Activated CD4-positive, CD25-positive, alpha-beta regulatory T cell treated with anti-CD3 and anti-CD28 coated beads, Interleukin-2, amount 50 U/mL, for 24 hours (primary cell): Measurements from ENCODE around the gene AURKB.
"Not testable (repeated sequence)": the region's sequence is repeated elsewhere in the genome, so short reads cannot be mapped to it uniquely, and the experiment has no call there.

Experiments used
- ATAC-seq, 2 donors: fragments of 150-1000 bp; cut with Tn5 transposase; one replicate each; pipeline ENCODE4 v1.10.0; 2021; ENCODE audit warnings: mild to moderate bottlenecking in 1 of 2, moderate library complexity in 1 of 2

The AURKB gene

DNA sequence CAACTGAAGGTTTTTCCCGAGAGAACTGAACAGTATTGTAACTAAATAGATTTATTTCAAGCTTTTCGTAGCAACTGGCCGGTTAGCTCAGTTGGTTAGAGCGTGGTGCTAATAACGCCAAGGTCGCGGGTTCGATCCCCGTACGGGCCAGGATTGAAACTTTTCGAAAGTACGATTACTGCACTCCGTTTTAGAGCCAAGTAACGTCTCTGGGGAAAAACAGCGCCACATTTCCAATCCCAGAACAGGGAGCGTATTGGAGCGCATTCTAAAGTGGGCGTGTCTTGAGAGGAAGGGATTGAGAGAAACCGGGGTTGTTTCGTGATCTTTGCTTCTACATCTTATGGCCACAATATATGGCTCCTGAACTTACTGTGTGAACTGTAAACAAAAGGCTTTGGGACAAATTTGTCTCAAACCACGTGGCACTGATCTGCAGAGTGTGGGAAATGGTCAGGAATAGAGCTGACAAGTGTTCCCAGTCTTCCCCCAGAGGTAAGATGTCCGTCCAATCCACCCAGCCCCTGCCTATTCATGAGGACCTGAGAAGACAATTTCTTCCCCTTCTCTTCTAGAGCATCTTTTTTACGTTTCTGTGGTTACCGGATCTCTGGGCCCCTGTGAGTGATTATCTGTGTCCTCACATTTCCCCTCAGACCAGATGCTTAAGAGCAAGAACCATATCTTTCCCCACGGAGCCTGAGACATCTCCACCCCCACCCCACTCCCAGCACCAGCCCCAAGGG is 22.7 kb downstream of the AURKB start:
- peak; percentile 39 to 45 for ATAC-seq

DNA sequence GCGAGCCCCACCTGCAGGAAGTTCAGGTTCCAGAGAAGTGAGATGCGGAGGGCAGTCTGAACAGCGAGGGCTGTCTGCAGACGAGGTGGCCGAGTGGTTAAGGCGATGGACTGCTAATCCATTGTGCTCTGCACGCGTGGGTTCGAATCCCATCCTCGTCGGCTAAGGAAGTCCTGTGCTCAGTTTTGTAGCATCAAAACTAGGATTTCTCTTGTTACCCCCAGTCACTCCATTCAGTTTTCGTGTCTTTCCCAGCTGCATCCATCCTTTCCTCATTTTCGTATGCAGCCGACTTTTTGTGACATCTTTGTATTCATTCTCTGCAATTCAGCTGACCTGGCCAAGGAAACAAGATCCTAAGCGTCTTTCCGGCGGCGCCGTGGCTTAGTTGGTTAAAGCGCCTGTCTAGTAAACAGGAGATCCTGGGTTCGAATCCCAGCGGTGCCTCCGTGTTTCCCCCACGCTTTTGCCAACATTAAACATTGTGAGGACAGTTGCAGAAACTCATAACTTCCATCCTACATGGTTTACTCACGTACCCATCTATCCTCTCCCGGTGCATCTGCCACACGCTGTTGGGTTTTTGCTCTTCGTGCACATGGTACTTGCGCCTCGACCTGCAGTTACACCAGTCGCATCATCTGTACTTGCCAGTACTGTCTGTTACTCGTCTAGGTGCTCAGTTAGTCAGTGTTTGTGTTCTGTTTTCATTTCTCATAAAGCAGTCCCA is 23.4 kb downstream of the AURKB start:
- peak; percentile 44 for ATAC-seq

DNA sequence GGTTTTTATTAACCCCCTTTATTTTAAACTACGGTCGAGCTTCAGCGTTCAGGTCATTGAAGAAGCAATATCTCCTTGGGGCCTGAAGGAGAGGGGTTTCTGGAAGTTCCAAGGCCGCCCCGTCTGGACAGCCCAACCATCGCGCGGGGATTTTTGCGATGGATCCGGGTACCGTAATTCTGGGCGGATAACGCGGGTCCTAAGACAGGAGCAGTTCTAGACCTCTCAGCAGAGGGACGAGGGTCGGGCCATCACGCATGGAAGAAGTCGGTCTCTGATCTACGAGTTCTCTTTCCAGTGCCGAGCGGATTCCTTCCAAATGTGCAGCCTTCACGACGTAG is 24.0 kb downstream of the AURKB start:
- ATAC-seq = no peak

DNA sequence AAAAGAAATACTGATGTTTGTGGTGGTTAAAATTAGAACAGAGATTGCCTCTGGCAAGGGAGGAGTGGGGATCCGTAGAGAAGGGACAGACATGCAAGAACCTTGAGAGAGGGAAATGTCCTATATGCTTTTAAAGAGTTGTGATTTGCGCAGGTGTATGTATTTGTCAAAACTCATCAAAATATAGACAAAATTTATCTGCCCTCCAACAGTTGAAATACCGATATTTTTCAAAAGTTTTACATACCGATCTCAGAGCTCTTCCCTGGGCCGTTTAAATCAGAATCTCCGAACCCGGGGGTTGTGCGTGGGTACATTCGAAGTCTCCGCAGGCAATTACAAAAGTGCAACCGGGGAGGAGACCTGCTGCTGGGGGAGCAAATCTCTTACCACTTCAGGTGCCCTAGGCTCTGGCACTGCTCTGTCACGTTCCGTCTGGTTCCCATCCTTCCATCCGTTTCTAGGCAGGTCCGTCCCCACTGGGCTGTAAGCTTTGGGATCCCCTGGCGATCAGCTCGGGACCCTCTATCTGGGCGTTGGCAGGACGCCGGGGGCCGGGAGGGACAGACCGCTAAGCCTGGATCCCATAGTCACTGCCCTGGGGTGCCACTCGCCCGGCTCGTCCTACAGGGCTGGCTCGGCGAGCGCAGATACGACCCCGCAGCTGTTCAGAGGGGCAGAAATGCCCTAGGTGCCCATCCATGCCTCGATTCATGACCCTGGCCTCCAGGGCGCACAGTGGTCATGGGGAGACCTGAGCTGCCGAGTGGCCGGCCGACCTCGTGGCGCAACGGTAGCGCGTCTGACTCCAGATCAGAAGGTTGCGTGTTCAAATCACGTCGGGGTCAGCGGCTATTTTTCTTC is 24.6 kb downstream of the AURKB start:
- ATAC-seq = peak; percentile 5 to 8

DNA sequence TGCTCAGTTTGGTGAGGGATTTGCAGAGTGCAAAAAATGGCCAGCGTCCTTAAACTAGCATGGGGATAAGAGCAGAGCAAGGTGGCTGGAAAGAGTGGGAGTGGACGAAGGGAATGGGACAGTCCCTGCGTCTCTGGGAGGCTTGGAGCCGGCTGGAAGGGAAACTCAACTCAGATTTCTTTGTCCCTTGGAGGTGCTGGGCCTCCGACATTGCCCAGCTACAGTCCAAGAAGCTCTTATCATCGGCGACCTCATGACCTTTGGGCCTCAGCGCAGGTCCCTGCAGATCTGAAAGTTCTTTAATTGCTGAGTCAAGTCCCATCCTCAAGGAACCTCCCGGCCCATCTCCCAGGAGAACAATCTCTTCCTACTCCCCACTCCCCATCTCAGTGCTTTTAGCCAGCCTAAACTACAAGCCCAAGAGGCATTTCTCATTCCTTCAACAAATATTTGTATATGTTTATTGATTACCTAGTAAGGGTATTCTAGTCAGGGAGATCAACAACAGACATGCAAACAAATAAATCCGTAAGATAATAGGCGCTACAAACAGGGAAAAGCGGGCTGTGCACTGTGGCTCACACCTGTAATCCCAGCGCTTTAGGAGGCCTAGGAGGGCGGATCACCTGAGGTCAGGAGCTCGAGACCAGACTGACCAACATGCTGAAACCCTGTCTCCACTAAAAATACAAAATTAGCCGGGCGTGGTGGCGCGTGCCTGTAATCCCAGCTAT is 33.2 kb downstream of the AURKB start:
- no peak for ATAC-seq

DNA sequence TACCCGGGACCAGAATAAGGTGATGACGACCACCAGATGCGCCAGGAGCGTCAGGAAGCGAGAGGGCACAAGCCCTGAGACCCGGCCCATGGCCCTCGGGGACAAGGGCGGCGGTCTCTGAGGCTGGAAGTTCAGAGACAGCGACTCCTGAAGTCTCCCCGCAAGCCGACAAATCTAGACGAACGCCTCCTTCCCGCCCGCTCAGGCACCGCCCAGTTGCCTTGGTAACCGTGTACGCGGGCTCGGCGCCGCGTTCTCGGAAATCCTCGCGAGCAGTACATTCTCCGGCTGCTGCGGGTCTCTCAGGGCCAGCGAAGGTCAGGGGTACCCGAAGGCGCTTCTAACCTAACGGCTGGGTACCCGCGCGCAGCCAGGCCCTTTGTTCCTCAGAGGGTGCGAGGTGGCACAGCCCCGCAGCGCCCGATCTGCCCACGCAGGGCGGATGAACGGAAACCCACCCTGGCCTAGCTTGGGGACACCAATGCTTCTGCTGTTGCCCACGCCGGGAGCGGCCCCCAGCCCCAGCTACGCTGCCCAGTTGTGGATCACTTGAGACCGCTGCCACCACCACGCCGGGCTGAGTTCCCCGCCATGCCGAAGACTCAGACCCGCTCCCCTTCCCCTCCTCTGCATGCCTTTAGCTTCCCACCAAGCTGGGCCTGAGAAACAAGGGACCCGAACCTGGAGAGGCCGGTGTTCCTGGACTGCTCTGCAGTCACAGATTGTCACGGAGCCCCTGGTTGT is 34.0 kb downstream of the AURKB start, which contains the start of gene TMEM107:
TMEM107 (minus strand) TSS at position 184 of the 744 bp plus-strand sequence; CDS start at position 90, 94 bp downstream.
- peak; percentile 36 to 48 for ATAC-seq

DNA sequence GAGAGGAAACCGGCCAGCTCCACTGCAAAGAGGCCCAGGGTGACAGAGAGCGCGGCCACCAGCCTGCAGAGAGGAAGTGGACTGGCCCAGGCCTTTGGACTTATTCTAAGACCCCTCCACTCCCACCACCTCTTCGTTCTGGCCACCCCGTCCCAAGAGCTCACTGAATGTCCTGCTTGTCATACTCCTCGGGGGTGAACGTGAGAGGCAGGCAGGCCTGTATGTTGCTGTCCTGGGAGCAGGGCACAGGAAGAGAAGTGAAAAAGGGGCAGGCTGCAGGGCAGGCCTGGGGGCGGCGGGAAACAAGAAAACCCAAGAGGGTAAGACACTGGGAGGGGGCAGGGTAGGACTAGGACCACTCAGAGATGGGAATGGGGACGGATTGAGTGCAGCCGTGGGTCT is 34.6 kb downstream of the AURKB start:
- ATAC-seq = no peak

DNA sequence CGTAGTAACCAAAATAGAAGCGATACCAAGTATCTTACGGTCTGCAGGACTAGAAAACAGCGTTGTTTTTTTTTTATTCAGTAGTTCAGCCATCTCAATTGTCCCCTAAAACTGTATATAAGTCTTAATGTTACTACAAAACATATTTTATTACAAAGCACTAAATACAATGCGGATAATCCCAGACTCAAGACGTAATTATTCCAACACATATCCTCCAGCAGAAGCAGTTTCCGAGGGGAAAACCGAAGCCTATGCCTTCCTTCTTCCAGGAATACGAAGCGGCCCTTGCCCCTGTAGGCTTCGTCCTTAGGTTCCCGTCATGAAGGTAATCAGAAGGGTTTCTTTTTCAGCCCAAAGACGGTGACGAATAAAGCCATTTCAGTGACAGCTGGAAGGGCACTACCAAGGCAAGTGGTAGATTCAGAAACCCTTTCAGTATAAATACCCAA is 36.5 kb downstream of the AURKB start:
- ATAC-seq = no peak

DNA sequence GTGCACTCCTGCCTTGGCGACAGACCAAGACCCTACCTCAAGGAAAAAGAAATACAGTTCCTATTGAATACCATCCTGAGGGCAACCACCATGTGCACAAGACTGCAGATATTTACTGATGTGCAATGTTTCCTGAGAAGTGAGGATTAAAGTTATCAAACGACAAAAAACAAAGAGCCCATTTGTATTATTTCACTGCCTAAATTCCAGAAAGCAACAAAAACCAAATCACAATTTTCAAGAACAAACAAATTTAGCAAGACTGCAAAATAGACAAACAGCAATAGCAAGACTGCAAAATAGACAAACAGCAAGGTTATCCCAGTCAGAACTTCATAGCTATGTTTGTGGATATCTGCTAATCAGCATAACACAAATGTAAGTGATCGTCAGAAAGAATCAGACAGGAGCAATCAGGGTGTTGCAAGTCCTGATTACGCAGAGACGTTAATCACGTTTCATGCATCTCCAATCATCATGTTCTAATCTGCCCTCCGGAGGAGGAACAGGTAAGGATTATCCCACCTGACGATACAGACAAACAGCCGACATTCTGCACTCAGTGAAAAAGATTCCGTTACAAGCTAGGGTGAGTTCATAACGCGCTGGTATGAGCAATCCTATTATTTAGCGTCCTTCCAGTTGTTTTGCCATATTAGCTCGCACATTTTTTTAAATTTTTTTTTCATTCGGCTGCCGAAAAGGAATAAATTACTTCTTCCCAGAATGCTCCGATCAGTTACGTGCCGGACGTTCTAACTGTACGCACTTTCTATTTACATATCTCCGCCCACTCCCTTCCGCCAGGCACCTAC is 37.1 kb downstream of the AURKB start:
- peak; percentile 82 to 87 for ATAC-seq

DNA sequence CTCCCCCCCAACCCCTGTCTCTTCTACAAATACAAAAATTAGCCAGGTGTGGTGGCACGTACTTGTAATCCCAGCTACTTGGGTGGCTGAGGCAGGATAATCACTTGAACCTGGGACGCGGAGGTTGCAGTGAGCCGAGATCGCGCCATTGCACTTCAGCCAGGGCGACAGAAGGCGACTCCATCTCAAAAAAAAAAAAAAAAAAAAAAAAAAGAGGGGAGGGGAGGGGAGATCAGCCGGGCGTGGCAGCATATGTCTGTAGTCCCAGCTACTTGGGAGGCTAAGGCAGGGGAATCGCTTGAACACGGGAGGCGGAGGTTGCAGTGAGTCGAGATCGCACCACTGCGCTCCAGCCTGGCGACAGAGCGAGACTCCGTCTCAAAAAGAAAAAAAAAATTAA is 40.2 kb downstream of the AURKB start:
- not testable (repeated sequence) for ATAC-seq

DNA sequence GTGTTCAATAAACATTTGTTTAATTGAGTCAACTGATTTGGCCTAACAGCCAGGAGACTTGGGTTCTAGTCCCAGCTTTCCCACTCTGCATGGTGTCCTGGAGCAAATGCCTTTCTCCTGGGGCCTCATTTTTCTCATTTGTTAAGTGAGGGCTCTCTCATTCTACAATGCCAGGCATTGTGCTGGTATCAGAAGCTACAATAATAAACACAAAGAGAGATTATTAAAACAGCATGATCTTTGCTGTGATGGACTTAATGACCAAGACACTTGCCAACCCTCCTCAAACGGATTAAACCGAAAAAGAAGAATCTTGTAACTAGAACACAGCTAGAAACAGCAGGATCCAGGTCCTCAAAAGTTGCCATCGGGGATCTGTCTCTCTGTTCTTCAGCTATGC is 42.8 kb downstream of the AURKB start:
- ATAC-seq = no peak

DNA sequence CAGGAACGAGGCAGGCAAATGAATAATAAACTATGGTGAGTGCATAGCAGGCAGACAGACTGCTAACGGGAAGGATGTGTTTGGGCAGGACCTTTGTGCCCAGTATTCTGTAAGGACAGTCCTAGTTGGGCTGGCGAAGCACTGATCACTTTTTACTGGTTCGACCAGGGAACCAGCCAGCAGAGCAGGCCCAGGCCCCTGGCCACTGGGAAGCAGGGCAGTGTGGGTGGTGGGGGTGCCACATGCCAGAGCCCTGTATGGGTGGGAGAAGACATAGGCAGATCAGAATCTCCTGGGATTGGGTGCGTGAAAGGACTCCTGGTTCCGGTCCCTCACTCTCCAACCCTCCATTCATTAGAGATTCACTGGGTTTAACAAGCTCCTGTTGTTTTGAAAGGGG is 43.6 kb downstream of the AURKB start:
- no peak for ATAC-seq

DNA sequence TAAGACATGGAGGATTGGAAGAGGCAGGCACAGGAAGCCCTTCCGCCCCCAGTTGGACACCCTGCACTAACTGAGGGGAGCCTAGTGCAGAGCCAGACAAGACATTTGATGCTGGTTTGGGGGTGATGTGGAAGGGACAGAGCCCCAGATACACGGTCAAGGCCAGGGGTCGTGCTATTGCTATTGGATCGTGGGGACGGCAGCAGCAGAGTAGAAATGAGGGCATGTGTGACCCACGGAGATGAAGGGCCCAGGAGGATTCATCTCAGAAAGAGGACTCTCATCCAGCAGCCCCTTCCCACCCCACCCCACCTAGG is 45.6 kb downstream of the AURKB start:
- no peak for ATAC-seq

DNA sequence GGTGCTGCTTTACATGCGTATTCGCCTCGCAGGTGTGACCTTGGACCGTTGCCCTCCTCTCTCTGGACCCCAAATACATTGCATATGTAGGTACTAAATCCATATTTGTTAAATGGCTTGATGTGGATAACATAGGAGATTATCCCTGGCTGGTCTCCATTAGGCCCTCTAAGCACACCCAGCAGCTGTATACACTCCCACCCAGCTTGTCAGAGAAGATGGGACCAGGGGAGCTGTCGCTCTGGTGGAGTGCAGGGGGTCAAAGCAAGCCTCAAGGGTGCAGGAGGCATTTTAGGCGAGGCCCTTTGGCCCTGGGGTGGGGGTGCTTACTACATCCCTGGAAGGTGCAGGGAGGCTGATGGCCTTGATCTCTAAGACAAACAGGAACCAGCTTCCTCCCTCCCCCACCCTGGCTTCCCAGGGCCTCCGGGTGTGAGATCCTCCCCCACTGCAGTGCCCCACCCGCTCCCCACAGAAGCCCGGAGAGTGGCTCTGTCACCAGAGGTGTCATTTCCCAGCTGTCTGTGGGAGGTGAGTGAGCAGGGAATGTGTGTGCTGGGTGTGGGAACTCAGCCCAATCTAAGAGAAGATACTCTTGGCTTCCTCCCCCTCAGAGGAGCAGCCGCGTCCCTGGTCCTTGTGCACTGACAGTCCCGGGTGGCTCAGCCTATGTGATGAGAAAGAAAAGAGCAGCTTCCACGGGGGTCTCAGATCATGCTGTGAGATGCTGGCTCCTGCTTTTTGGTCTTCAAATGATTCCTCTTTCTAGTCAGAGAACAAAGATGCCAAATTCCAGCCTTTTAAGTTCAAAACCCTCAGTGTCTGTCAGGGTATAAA is 46.2 kb downstream of the AURKB start:
- peak; percentile 39 to 50 for ATAC-seq

DNA sequence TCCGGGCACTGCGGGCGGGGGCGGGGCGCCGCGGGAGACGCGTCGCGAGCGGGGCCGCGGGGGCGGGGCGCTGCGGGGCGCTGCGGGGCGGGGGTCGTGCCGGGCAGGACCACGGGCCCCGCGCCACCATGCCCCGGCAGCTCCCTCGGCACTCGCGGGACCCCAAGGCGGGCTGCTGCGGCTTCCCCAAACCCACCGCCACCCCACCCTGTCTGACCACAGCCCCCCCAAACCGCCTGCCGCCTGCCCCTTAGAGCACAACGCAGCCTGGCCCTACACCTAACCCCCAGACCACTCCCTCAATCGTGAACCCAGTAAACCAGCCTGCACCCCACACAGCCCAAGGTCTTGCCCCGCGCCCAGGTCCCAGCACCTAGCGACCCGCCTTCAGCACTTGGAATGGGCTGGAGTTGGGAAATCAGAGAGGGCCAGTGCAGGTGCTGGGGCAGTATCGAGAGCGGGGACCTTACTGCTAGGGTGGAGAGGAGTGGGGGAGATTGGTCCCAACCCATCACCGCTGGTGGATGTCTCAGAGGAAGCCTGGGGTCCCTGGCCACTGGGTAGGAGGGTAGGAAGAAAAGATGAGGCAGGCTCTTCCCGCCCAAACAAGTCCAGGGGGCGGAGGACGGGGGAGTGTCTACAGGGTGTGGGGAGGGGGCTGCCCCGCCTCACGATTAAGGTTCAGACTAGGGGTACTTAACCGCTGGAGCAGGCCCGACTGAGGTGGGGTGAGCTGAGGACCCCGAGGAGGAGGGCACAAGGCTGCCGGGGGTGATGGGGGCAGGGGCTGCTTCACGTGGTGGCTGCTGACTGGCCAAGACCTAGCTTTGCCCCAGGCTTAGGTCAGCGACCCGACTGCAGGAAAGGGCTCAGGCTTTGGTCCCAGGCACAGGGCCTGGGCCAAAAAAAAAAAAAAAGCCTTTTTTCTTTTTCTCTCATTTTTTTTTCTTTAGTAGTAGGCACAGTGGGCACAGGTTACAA is 47.1 kb downstream of the AURKB start:
- ATAC-seq = peak; percentile 1 to 6

DNA sequence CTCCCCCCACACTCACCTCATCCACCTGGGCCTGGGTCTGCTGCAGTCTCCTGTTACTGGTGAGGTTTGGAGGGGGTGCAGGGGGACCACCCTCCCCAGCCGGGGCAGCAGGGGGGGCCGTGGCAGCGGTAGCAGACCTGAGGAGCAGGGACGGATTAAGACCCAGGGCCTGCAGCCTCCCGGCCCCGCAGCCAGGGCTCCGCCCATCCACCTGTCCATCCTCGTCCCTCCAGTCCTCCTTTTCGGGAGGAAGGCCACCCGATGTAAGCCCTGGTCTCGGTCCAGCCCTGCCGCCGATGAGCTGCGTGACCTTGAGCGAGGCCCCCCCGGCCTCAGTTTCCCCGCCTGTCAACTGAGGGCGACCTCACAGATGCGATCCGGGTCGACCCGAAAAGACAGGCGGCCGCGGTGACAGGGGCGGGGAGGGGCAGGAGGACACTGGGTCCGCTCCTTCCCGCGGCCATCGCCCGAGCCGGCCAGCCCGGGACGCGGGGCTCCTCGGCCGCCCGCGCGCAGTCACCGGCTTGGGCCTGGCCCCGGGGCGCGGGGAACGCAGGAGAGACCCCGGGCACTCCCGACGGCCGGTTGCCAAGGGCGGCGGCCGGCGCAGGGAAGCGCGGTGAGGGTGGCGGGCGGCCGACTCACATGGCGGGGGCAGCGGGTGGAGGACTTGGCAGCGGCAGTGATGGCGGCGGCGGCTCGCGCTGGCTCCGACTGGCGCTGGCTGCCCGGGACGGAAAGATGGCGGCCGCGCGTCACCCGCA is 48.0 kb downstream of the AURKB start, which contains the start of gene VAMP2:
VAMP2 (minus strand) TSS at position 716 of the 764 bp plus-strand sequence; CDS start at position 647, 69 bp downstream.
- ATAC-seq = peak; percentile 70

DNA sequence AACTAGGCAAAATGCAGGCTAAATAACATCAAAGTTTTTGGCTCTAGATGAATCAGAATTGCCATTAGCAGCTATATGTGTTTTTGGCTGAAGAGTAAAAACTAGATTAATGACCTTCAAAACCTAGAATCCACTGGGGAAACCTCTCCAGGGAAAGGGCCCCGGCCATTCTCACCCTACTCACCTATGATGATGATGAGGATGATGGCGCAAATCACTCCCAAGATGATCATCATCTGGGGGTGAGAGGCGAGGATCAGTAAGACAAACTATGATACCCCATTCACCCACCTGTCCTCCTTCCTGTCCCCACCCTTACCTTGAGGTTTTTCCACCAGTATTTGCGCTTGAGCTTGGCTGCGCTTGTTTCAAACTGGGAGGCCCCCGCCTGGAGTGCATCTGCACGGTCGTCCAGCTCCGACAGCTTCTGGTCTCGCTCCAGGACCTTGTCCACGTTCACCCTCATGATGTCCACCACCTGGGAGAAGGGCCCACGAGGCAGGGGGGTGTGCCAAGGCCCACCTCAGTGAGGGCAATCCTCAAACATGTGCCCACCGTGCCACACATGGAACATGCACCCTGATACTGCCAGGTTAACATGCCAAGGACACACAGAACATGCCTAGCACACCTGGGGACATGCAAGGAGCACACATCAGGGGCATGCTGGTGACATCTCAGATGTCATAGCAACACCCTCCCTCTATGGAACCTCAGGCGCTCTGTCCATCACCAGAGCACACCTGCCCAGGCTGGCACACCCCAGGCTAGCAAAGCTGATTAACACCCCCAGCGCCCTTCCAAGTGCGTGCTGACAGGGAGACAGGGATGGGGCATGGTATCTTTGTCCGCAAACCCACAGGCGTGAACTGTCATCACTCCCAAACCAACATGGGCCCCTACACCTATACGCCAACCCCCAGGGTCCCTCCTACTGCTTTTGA is 48.8 kb downstream of the AURKB start:
- ATAC-seq = no peak
